Measurements from ENCODE around the gene FNDC7. TPM values are rescaled to one million over a fixed set of nuclear protein-coding genes. Genes with fewer than 3 reads are reported as not detected.

The FNDC7 gene
- total RNA-seq = 0.48 TPM in 1 of 2 replicates, not detected in the other

DNA sequence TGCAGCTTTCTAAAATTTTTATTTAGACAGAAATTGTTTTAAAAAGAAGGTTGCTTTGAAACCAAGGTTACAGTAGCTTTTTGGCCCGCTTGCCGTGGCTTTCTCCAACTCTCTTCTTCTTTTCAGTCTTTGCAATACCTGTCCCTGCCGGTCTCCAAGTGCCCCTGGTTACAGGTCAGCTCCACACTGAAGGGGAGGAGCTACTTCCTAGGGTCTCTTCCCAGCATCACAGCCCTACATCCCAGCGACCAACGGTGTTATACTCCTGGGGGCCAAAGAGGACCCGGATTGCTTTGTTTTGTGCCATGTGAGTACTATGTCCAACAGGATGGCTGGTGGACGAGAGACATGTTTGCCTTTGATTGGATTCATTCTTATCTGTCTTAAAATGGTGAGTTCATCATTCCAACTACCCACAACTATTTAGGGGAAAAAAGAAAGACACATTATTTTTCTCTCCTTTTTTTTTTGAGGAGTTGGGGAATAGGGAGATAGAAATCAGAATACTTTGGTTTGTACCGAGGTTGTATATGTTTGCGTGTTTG, at the start of gene FNDC7:
FNDC7 (plus strand) TSS at position 303 of the 545 bp plus-strand sequence; CDS start at position 329, 26 bp downstream.

GRCh38 chr1:108691942-108692723, 20.6 kb upstream of the FNDC7 start, which contains the start of gene PRPF38B:
TSS of gene PRPF38B (plus strand) at chr1:108692310. CDS start at chr1:108692592, 282 bp downstream.

GRCh38 chr1:108746382-108747170, 33.9 kb downstream of the FNDC7 start, which contains the start of gene STXBP3:
TSS of gene STXBP3 (plus strand) at chr1:108746674. CDS start at chr1:108746738, 64 bp downstream.

Other genes starting within 250 kb of the FNDC7 start
- gene EEIG2, start 152.8 kb upstream of the FNDC7 start, total RNA-seq = 1.7 TPM in 2 replicates
- gene HENMT1, start 51.8 kb upstream of the FNDC7 start, total RNA-seq = 1.2 and 1.5 TPM in 2 replicates
- gene PRPF38B, start 20.6 kb upstream of the FNDC7 start, total RNA-seq = 6.7 and 9.0 TPM in 2 replicates
- gene STXBP3, start 33.8 kb downstream of the FNDC7 start, total RNA-seq = 33.3 and 36.2 TPM in 2 replicates
- not detected in 2 replicates for gene AKNAD1, start 144.2 kb downstream of the FNDC7 start, total RNA-seq
- gene GPSM2, start 164.1 kb downstream of the FNDC7 start, total RNA-seq = 44.3 and 123 TPM in 2 replicates

All from tracheal epithelial cell (primary cell).